Endothelial cell of umbilical vein (primary cell): Measurements from ENCODE around the gene CHML.

Source experiments
- EZH2 ChIP-seq: IDR thresholded peaks from 2 replicates; pipeline ENCODE4 v1.6.1; 2012; ENCODE audit warnings: borderline replicate concordance, low read depth, mild to moderate bottlenecking, moderate library complexity, low read length, inconsistent platforms; ENCODE audit not compliant: severe bottlenecking
- FOS ChIP-seq: IDR thresholded peaks from 2 replicates; pipeline ENCODE4 v1.6.1; 2011; ENCODE audit warnings: mild to moderate bottlenecking, low read length, moderate library complexity, borderline replicate concordance; ENCODE audit not compliant: insufficient read depth
- GATA2 ChIP-seq: IDR thresholded peaks from 2 replicates; pipeline ENCODE4 v1.7.0; 2011; ENCODE audit warnings: low read depth, mild to moderate bottlenecking, moderate library complexity, mixed read lengths, low read length; ENCODE audit not compliant: insufficient read length, insufficient read depth
- JUN ChIP-seq: IDR thresholded peaks from 2 replicates; pipeline ENCODE4 v1.6.1; 2011; ENCODE audit warnings: borderline replicate concordance, low read depth; ENCODE audit not compliant: insufficient read length, insufficient read depth
- MYC ChIP-seq: IDR thresholded peaks from one replicate; pipeline ENCODE4 v1.6.1; 2011; ENCODE audit warnings: mild to moderate bottlenecking, low read depth, low read length
- POLR2A ChIP-seq: IDR thresholded peaks from 2 replicates; pipeline ENCODE4 v1.6.1; 2012; ENCODE audit warnings: low read depth, mild to moderate bottlenecking, control low read depth, low read length
- POLR2AphosphoS5 ChIP-seq: IDR thresholded peaks from 2 replicates; pipeline ENCODE4 v1.6.1; 2012; ENCODE audit warnings: low read depth, mild to moderate bottlenecking, control low read depth, low read length, moderate library complexity; ENCODE audit not compliant: insufficient read depth
- TF ChIP-seq, protein P1 (sequence below), 2 donors: IDR thresholded peaks; 1 replicate in 1 of 2; 2 replicates in 1 of 2; pipeline ENCODE4 v1.5.1; 2011; ENCODE audit warnings: low read length in 2 of 2, mild to moderate bottlenecking in 2 of 2, moderate library complexity in 2 of 2, control low read depth in 1 of 2, inconsistent platforms in 1 of 2, low read depth in 1 of 2; ENCODE audit not compliant: insufficient read depth in 1 of 2; ENCODE audit errors: extremely low read depth in 1 of 2
- TF ChIP-seq, protein P2 (sequence below): IDR thresholded peaks from 2 replicates; pipeline ENCODE4 v1.6.1; 2011; ENCODE audit not compliant: insufficient read depth, insufficient read length

DNA sequence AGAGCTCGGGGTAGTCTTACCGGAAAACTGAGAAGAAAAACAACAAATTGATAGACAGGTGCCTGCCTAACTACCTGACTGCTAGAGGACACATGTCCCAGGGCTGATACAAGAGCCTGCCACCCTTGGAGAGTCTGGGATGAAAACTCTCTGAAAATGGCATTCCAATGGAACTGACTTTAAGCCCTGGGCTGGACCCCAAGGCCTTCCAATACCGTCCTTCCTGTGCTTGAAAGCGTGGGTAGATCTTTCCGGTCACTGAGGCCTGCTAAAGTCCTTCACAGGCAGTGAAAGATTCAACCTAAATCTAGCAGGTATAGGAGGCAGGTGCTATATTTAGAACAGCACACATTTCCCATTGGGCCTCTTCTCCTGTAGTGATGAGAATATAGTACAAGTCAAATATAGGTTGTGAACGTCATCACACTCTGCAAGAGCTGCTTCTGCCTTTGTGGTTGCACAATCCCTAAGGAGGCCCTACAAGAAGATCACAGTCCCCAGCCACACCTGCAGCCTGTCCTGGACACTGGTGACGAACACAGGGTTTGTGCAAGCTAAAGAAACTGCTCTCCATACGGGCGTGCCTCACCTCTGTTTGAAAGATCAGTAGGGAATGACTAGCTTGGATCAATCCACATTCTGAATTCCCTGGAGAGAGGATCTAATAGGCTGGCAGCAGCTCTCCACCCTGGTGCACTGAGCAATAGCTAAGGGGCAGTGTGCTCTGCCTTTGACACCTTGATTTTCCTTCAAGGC lies 876 bp upstream of the CHML start:
- TF ChIP-seq EZH2 (no peak), POLR2A (no peak), POLR2AphosphoS5 (no peak), MYC (no peak), FOS (no peak), JUN (no peak), GATA2 (no peak)
- TF ChIP-seq, protein P1, sequence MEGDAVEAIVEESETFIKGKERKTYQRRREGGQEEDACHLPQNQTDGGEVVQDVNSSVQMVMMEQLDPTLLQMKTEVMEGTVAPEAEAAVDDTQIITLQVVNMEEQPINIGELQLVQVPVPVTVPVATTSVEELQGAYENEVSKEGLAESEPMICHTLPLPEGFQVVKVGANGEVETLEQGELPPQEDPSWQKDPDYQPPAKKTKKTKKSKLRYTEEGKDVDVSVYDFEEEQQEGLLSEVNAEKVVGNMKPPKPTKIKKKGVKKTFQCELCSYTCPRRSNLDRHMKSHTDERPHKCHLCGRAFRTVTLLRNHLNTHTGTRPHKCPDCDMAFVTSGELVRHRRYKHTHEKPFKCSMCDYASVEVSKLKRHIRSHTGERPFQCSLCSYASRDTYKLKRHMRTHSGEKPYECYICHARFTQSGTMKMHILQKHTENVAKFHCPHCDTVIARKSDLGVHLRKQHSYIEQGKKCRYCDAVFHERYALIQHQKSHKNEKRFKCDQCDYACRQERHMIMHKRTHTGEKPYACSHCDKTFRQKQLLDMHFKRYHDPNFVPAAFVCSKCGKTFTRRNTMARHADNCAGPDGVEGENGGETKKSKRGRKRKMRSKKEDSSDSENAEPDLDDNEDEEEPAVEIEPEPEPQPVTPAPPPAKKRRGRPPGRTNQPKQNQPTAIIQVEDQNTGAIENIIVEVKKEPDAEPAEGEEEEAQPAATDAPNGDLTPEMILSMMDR (IDR thresholded peaks at IDR 0.05; ENCODE audit: extremely low read depth in 1 of 2, insufficient read depth in 1 of 2, low read depth in 1 of 2, low read length in 2 of 2), result no peak
- TF ChIP-seq, protein P2, sequence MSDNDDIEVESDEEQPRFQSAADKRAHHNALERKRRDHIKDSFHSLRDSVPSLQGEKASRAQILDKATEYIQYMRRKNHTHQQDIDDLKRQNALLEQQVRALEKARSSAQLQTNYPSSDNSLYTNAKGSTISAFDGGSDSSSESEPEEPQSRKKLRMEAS, result no peak
